NOMO-1 (cell line): ENCODE data around the gene PWWP2A.

ENCODE experiments used
- DNase-seq, 2 experiments: peaks; one replicate each; lab custom pipeline; 2025; ENCODE audit not compliant: unreplicated experiment in 2 of 2; lab: John Stamatoyannopoulos, UW

Gene PWWP2A

DNA sequence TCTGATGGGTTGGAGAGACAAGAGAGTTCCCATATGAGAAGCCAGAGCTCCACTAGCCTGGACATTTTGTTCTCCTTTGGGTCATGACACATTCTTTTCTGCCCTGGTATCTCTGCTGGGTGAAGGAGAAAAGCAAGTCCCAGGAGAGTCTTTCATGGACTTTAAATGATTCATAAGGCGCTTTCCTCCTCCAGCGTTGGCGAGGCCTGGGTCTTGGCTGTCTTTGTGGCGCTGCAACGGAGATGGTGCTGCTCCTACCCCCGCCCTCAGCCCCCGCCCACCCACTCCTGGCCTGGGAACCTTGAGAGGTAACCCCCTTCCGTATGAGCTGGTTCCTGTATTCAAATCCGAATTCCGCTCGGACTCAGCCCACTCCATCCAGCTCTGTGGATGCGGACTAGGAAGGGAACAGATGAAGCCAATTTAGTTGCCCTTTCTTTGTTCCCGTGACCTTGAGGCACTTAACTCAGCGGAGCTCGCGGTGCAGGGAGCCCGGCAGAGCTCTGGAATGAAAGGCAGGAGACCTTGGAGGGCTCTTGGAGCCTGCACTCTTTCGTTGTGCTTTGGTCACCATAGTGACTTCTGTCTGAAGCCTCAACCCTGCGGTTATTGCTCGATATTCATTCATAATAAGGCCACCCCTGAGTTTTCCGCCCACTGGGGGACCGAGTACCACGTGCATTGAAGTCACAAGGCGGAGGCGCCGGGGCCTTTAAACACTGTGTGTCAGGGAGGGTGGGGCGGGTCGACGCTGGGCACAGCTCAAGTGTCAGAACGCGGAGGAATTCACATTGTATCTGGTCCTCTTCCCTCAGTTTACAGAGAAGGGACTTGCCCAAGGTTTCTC lies 14.0 kb upstream of the PWWP2A start:
- no peak for DNase-seq

DNA sequence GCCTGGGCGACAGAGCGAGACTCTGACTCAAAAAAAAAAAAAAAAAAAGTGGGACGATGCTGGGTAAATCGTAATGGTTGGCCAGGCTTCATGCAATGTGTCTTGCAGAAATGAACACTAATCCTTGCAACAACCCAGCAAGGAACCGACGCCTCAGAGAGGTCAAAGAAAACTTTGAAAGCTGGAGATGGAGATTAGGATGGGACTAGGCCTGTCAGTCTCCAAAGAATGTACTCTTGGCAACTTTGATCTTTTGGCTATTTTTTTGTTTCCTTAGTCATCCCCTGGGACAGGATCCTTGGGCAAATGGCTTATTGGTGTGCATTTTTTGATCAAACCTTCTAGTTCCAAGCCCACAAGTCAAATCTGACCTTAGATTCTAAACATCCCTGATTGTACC lies 10.6 kb upstream of the PWWP2A start:
- no peak for DNase-seq

DNA sequence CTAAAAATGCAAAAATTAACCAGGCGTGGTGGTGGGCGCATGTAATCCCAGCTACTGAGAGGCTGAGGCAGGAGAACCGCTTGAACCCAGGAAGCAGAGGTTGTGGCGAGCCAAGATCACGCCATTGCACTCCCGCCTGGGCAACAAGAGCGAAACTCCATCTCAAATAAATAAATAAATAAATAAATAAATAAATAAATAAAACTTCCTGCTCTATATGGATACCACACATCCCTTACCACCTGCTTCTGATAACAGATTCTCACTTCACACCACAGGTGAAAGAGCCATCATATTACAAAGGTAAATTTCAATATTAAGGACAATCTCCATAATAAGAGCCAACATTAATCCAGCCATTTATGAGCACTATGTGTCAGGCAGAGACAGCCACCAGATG lies 9.4 kb upstream of the PWWP2A start:
- DNase-seq: no peak

DNA sequence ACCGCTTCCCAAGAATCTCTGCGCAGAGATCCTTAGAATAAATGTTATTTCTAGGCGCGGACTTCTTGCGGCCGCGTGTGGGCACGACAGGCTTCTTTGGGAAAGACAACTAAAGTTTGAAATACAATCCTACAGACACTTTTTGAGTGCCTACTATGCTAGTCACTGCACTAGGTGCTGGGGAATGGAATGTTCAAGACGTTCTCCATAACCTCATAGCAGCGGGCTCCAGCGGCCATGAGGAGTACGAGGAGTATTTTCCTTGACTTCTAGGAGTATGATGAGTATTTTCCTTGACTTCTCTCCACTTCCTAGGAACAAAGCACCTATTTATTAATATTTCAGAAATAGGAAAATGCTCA lies 636 bp upstream of the PWWP2A start:
- no peak for DNase-seq

DNA sequence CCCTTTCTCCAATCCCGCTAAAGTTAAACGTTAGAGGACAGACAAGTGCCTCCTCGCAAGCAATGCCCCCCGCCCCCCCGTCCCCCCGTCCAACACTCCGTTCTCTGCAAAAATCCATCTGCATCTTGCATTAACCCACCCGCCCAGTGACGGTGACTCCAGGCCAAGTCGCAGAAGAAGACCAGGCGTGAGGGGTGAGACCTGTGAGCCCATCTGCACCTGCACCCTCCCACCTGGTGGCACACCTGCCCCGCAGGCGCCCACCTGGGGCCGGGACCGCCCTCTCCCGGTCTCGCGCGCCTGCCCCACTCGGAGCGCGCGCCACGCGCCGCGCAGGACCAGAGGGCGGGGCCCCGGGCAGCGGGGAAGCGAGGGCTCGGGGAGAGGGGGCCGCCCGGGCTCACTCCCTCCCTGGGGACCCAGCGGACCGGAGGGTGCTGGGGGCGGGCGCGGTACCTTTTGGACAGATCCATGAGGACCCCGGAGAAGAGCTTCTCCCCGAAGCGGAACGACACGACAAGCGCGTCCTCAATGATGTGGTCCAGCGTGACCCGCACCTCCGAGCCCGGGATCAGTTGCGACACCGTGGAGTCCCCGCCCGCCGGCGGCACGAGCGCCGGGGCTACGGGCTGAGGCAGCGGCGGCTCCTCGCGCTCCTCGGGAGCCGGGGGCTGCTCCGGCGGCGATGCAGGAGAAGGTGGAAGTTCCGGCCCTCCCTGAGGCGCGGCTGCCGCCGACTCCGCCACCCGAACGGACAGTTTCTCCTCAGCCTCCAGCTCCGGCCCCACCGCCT lies 705 bp downstream of the PWWP2A start:
- DNase-seq: peak; percentile 34 to 38

DNA sequence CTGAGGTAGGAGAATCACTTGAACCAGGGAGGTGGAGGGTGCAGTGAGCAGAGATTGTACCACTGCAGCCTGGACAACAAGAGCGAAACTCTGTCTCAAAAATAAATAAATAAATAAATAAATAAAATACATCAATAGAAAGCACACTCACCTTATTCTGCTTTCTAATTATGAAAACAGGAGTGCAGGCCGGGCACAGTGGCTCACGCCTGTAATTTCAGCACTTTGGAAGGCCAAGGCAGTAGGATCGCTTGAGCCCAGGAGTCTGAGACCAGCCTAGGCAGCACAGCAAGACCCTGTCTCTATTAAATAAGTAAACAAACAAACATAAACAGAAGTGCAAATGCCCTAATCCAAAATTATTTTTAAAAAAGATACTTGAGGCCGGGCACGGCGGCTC lies 2.3 kb downstream of the PWWP2A start:
- no peak for DNase-seq

DNA sequence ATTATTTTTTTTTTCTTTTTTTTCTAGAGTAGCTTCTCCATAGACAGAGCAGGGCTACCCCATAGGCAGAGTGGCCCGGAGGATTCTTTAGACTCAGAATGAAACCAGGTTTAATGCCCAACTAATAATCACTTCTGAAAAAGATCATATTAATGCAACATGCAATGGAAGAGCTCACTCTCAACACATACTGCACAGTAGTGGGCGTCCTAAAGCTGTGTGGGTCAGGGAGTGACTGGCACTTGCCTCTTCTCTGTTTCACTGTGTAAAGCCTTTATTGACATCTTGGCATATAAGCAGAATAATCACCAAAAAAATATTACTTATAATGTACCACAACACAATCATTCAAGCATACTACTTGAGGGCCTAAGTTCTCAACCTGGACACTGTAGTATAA lies 11.1 kb downstream of the PWWP2A start:
- DNase-seq: no peak

DNA sequence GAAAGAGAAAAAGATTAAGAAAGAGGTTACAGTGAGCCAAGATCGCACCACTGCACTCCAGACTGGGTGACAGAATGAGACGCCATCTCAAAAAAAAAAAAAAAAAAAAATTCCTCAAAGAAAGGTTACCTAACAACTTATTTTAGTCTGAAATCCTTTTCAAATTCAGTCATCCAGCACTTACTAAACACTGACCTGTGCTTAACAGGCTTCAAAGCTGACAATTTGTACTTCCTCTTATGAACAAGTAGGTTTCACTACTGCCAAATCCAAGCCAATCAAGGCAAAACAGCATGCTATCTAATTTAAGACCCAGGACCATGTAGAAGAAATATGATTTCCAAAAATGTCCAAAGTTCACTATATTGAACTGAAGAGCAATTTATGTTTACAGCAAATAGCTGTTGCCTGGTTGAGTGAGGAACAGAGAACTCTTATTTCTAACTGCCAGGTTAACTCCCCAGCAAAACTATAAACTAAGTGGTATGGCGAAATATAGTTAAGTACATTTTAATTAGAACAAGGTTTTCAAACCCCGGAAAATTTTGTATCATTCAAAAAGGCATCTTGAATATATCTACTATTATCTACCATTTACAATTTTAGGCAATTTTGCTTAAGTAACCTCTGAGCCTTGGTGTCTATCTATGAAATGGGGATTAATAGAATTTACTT lies 13.4 kb downstream of the PWWP2A start:
- peak; percentile 57 to 91 for DNase-seq

DNA sequence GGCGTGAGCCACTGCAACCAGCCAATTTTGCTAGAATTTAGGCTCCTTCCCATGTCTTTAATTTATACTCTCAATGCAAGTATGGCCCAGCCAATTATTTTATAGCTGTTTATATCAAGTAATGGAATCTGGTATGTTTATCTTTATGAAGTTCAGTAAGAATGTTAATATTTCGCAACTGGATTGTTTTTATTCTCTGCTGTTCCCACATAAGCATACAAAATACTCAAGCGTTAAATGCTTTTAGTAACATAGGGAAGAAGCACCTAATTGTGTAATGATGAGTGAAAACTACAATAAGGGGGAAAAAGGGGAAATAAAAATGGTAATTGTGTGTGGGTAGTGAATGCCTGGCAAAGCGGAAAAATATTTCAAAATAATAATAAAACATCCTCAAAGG lies 21.3 kb downstream of the PWWP2A start:
- DNase-seq: peak; percentile 70 to 94

DNA sequence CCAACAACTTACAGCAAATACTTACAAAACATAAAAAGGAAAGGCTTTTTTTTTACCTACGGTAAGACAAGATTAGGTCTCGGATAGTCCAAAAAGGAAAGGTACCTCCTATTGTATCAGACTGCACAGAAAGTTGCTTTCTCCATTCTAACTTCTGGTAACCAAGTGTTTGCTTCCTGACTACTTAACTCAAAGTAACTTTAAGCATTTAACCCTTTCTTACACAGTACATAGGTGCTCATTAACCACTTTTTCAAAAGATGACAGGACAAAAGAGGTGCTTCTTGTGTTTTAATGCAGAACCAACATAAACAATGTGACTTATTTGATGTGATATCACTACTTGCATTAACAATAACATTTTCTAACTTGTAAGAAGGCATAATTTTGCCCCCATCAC lies 23.1 kb downstream of the PWWP2A start:
- no peak for DNase-seq

DNA sequence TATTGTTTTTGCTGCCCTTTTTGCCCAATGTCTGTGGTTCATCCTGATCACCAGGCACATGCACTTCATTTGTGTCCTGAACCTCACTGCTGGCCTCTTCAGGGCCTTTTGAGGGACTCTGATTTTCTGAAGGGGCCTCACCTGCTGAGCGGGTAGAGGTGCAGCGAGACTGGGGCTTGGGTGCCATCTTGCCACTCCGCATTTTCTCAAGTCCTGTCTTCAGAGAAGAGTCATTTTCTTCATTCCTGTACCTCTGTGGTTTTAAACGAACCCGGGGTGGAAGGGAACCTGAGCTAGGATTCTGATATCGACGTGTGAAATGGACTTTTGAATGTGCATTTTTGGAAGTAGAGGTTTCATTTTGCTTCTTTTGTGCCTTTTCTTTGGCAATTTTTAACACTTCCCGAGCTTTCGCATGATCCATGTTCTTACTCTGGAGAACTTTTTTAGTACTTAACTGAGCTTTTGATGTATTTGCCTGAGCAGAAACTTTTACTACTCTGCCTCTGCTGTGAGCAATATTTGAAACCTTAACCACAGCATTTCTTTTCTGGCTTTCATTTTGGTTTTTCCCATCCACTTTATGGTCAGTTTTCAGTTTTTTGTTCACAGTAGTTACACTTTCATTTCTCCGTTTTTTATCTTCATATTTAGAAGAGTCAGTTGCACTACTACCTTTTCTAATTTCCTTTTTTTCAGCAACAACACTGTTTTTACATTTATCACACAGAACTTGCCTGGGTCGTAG lies 26.1 kb downstream of the PWWP2A start:
- peak; percentile 5 to 41 for DNase-seq

DNA sequence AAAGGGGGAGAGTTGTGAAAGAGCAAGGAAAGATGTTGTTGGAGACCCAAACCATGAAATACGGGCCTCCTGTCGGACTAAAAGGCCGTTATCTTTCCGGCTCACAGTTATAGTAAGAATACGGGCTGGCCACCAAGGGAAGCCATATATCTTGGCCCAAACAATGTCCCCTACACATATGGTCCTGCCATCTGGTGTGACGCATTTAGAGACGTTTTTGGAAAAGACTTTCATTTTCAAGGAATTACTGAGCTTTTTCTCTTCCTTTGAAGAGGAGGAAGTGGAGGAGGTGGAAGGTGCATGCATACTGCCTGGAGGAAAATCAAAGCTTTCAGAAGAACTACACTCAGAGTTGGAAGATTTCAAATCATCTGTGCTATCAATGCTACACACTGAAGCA lies 26.7 kb downstream of the PWWP2A start:
- no peak for DNase-seq

DNA sequence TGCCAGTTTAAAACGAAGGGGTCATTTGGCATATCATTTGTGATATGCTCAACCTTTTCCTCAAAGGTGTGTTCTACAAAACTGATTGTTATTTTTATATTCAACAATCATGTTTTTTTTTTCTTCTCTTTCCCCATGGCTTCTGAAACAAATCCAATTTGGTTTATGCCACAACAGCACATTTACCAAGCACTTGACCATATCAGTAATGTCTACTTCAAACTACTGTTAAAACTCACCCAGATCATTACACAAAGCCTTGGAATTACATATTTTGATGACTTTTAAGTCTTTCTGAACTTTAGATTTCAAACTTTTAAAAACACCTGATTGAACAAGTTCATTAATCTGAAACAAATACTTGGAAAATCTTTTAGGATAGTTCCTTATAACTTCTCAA lies 29.2 kb downstream of the PWWP2A start:
- DNase-seq: no peak

DNA sequence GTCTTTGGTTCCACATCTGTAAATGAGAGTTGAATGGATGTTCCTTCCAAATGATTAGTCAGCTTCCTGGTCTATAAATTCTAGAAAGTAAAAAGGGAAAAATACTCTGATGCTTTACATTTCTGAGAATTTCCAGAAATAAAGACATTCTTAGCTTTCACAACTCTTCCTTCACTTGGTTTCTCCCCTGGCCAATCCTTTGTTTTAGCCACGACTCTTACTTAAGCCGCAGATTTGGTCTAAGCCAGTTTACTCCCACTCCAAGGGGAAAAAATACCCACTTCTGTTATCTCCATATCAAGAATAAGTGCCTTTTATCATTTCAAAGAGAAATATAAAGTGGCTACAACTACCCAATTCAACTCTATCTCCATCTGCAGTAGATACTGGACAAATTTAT lies 29.7 kb downstream of the PWWP2A start:
- no peak for DNase-seq

DNA sequence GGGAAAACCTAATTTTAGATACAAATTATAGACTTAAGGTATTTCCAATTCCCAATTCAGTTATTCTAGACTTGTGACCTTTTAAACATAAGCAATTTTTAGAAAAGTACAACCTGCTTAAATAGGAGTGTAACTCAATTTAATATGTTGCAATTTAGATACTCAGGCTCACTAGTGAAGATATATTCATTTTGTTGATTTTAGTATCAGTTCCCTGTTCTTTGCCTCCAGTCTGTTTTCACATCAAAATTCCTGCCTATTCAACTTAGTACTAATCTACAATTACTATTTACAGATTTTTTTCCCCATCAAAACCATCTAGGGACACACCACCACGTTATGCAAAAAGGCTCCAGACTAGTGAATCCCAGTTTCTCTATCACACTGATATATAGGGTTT lies 30.4 kb downstream of the PWWP2A start:
- DNase-seq: peak in 1 of 2 experiments; percentile 79

DNA sequence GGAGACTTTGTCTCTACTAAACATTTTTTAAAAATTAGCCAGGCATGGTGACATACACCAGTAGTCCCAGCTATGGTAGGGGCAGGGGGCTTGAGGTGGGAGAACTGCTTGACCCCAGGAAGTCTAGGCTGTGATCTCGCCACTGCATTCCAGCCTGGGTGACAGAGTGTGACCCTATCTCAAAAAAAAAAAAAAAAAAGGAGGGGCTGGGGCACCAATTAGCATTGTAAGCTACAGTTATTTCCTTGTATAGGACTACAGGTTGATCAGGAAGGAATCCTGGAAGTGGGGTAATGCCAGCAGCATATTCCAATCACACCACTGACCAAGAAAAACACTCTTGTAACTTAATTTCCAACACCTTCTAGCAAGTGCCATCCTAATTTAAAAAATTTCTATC lies 32.1 kb downstream of the PWWP2A start:
- no peak for DNase-seq

DNA sequence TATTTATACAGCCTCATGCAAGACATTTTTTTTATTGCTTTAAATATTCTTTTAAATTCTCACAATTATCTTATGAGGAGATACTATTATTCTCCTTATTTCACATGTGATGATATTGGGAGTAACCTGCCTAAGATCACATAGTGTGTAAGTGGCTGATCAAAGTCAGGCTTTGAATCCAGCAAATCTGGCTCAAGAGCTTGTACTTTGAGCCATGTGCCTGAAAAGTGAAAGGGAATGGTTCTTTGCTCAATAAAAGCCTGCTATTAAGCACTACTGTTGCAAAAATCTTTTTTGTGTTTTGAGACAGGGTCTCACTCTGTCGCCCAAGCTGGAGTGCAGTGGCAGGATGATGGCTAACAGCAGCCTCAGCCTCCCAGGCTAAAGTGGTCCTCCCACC lies 35.1 kb downstream of the PWWP2A start:
- DNase-seq: no peak

DNA sequence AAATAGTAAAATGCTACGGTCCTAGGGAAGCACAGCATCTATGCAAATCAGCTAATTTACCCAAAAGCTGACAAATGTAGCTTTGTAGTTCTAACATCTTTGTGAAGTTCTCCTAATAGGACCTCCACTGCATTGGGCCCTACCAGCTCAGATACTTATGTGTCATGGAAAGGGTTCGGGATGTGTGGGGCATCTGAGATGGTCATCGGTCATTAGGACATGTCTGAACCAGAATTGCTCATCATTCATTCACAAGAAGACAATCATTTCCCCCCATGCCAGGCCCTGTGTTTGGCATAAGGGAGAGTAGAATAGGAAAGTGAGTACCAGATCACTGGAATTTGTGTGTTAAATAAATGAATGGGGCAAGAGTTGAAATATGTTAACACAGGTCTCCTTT lies 35.7 kb downstream of the PWWP2A start:
- DNase-seq: no peak

DNA sequence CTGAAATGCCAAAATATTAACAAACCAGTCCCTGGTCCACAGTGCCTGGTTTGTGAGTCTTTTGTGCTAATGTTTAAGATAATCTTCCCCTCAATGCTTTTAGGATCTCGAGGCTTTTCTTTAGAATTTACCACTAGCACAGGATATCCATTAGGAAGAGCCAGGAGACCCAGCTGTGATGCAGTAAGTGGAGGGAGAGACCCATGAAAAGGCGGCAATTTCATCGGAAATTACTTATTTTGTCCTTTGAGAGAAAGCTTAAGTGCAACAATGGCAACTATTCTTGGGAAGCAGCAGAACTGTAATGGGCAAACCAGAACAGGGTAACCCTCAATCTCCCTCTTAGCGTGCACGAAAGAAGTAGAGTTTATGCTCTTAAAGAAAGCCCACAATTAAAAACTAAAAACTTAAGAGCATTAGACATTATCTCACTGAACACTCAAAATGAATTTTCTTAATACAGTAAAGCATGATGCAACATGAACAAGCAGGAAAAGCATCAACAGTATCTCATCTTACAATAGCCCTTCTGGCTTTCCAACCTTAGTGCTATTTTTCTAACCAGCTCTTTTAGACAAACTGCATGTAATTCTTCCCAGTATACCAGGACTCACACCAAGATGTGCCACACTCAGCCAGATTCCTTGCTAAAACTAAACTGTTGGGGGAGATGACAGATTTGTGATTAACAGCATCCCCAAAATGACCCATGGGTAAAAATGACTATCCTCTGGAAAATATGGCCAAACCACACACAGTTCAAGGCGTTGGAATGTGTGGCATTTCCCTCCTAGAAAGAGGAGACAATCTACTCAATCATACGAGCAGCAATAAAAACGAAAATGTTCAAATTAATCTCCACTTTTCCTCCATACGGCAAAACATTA lies 36.4 kb downstream of the PWWP2A start:
- no peak for DNase-seq

DNA sequence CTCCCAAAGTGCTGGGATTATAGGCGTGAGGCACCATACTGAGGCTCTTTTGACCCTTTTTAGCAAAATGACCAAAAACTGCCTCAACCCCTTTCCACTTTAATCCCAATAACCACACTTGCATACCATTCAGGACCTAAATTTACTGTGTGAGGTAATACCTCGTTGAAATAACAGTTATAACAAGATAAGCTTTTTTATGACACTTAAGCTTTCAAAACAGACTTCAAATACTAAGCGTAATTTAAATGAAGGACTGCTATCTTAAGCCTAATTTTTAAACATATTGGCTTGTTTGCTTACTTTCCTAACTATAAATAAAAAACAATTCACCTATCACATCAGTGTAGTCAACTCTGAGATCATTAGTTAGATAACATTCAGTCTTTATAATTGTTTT lies 37.8 kb downstream of the PWWP2A start:
- DNase-seq: no peak
